Measurements from ENCODE around the gene TLR5. TPM values are rescaled to one million over a fixed set of nuclear protein-coding genes. Genes with fewer than 3 reads are reported as not detected.

The TLR5 gene
- total and polyA plus RNA-seq, 2 of the 4 experiments (the other 2 are of a cell fraction) = 0.09 to 0.18 TPM

- Histone ChIP-seq H3K14ac (replicated peaks; ENCODE audit: low read depth, low read length) (no peak overlapping the region), H2AK9ac (replicated peaks; ENCODE audit: low read depth, low read length, poor library complexity) (no peak overlapping the region), H3K9me1 (ENCODE audit: insufficient read depth, low read length) (no peaks in the 10 kb centered on the region), H2BK5ac (ENCODE audit: low read depth, low read length, poor library complexity, severe bottlenecking) (no peak overlapping the region), H2AK5ac (ENCODE audit: low read depth, low read length) (no peak overlapping the region), H3K79me1 (ENCODE audit: low read depth in 1 of 2, low read length in 2 of 2) (no peaks in the 10 kb centered on the region), H3K4me3 (ENCODE audit: insufficient read depth, low read depth, low read length) (no peak overlapping the region), H3K18ac (ENCODE audit: low read depth, low read length) (no peak overlapping the region), H3K4me1 (ENCODE audit: control insufficient read depth, insufficient read depth, low read length) (no peaks in the 10 kb centered on the region), H2AFZ (replicated peaks; ENCODE audit: low read length, poor library complexity) (no peak overlapping the region), H2BK15ac (ENCODE audit: low read depth, low read length) (no peak overlapping the region), H3K36me3 (ENCODE audit: control insufficient read depth, insufficient read depth, low read length) (no peaks in the 10 kb centered on the region), H2BK120ac (ENCODE audit: low read depth, low read length) (no peak overlapping the region), H3K27ac (ENCODE audit: insufficient read depth, low read length) (no peak overlapping the region), H3K9ac (ENCODE audit: low read depth, low read length) (no peak overlapping the region), H4K91ac (ENCODE audit: insufficient read depth, low read depth, low read length) (no peak overlapping the region), H4K20me1 (ENCODE audit: insufficient read depth, low read length) (no peaks in the 10 kb centered on the region), H3K27me3 (ENCODE audit: control insufficient read depth, insufficient read depth, low read length) (peaks cover 27% of the 10 kb centered on the region), H3K9me3 (ENCODE audit: control insufficient read depth, insufficient read depth, low read length) (no peaks in the 10 kb centered on the region), H3K23ac (ENCODE audit: low read depth, low read length) (no peak overlapping the region), H3K4ac (ENCODE audit: low read depth, low read length) (no peak overlapping the region), H4K5ac (ENCODE audit: low read depth, low read length) (no peak overlapping the region), H2BK20ac (ENCODE audit: low read depth, low read length) (no peak overlapping the region), H4K8ac (ENCODE audit: low read depth in 2 of 2, low read length in 2 of 2) (no peak overlapping the region), H3K56ac (ENCODE audit: extremely low read depth, insufficient read depth, low read length) (no peak overlapping the region), H3K4me2 (ENCODE audit: low read depth, low read length) (no peak overlapping the region)
- POLR2A ChIA-PET (ENCODE audit: unreplicated experiment) = no interaction called here
- no TSS peak for BruUV-seq (replicated peaks)
- DNase-seq = no peak
- intact Hi-C loops (cut with micrococcal nuclease) (no loop called here), in situ Hi-C loops (cut with MboI; ENCODE audit: low sequenced_read_pairs) (no loop called here), dilution Hi-C loops (cut with HindIII; ENCODE audit: low sequenced_read_pairs, unreplicated experiment) (no loop called here)
- no peak for ATAC-seq (ENCODE audit: low read depth)
- TF ChIP-seq, protein P1, sequence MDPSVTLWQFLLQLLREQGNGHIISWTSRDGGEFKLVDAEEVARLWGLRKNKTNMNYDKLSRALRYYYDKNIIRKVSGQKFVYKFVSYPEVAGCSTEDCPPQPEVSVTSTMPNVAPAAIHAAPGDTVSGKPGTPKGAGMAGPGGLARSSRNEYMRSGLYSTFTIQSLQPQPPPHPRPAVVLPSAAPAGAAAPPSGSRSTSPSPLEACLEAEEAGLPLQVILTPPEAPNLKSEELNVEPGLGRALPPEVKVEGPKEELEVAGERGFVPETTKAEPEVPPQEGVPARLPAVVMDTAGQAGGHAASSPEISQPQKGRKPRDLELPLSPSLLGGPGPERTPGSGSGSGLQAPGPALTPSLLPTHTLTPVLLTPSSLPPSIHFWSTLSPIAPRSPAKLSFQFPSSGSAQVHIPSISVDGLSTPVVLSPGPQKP (IDR thresholded peaks at IDR 0.05; ENCODE audit: borderline replicate concordance, low read depth, low read length) = no peak
- TF ChIP-seq POLR2A (IDR thresholded peaks at IDR 0.05; ENCODE audit: low read depth, low read length) = no peak
- TF ChIP-seq RCOR1 (IDR thresholded peaks at IDR 0.05; ENCODE audit: insufficient replicate concordance, low read length) = no peak
- no peak for TF ChIP-seq CEBPB (IDR thresholded peaks at IDR 0.05; ENCODE audit: low read depth, low read length)
- TF ChIP-seq MAFK (IDR thresholded peaks at IDR 0.05; ENCODE audit: low read depth, low read length) = no peak
- no peak for TF ChIP-seq SMC3 (IDR thresholded peaks at IDR 0.05; ENCODE audit: low read depth, low read length)
- TF ChIP-seq FOS (IDR thresholded peaks at IDR 0.05; ENCODE audit: low read depth, low read length) = no peak
- TF ChIP-seq, protein P2, sequence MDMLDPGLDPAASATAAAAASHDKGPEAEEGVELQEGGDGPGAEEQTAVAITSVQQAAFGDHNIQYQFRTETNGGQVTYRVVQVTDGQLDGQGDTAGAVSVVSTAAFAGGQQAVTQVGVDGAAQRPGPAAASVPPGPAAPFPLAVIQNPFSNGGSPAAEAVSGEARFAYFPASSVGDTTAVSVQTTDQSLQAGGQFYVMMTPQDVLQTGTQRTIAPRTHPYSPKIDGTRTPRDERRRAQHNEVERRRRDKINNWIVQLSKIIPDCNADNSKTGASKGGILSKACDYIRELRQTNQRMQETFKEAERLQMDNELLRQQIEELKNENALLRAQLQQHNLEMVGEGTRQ (IDR thresholded peaks at IDR 0.05; ENCODE audit: low read depth, low read length) = no peak
- no peak for TF ChIP-seq BHLHE40 (IDR thresholded peaks at IDR 0.05; ENCODE audit: low read depth, low read length)
- TF ChIP-seq MXI1 (IDR thresholded peaks at IDR 0.05; ENCODE audit: borderline replicate concordance, low read depth, low read length) = no peak
- no peak for TF ChIP-seq RAD21 (IDR thresholded peaks at IDR 0.05; ENCODE audit: low read length)
- no peak for TF ChIP-seq RFX5 (IDR thresholded peaks at IDR 0.05; ENCODE audit: low read depth, low read length)
- no peak for TF ChIP-seq CHD1 (IDR thresholded peaks at IDR 0.05; ENCODE audit: low read depth, low read length)
- no peak for TF ChIP-seq MAZ (IDR thresholded peaks at IDR 0.05; ENCODE audit: borderline replicate concordance, low read depth, low read length)
- TF ChIP-seq, protein P3, sequence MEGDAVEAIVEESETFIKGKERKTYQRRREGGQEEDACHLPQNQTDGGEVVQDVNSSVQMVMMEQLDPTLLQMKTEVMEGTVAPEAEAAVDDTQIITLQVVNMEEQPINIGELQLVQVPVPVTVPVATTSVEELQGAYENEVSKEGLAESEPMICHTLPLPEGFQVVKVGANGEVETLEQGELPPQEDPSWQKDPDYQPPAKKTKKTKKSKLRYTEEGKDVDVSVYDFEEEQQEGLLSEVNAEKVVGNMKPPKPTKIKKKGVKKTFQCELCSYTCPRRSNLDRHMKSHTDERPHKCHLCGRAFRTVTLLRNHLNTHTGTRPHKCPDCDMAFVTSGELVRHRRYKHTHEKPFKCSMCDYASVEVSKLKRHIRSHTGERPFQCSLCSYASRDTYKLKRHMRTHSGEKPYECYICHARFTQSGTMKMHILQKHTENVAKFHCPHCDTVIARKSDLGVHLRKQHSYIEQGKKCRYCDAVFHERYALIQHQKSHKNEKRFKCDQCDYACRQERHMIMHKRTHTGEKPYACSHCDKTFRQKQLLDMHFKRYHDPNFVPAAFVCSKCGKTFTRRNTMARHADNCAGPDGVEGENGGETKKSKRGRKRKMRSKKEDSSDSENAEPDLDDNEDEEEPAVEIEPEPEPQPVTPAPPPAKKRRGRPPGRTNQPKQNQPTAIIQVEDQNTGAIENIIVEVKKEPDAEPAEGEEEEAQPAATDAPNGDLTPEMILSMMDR (conservative IDR thresholded peaks at IDR 0.05; ENCODE audit: low read depth, low read length) = no peak
- no peak for TF ChIP-seq NFE2L2 (IDR thresholded peaks at IDR 0.05; ENCODE audit: low read depth, low read length)
- CTCF ChIA-PET = no interaction called here
- WGBS, 2 experiments (ENCODE audit: extremely low coverage in 2 of 2, insufficient read length in 1 of 2) = no CpG with 5 or more reads among the region's 3 CpGs
Observed at GRCh38 chr1:223176437-223176836, 33.4 kb upstream of the TLR5 start.
